PFSK-1 (cell line): Measurements from ENCODE around the gene CNTFR.

Source experiments
- FOXP2 ChIP-seq: optimal IDR thresholded peaks from 2 replicates; pipeline ENCODE3; 2011; ENCODE audit warnings: borderline replicate concordance, control low read depth, inconsistent platforms; ENCODE audit not compliant: insufficient read depth; ENCODE audit errors: extremely low read length, extremely low read depth
- POLR2AphosphoS5 ChIP-seq: IDR thresholded peaks from 2 replicates; pipeline ENCODE4 v1.6.1; 2012; ENCODE audit warnings: low read depth, mild to moderate bottlenecking, control low read depth, low read length, moderate library complexity
- REST ChIP-seq, 2 experiments: IDR thresholded peaks; 2 replicates each; pipeline versions ENCODE4 v1.6.1 to v1.8.0; 2011 to 2012; ENCODE audit warnings: low read depth in 2 of 2, low read length in 2 of 2, control low read depth in 1 of 2, inconsistent platforms in 1 of 2, mild to moderate bottlenecking in 1 of 2, moderate library complexity in 1 of 2; ENCODE audit not compliant: insufficient read depth in 1 of 2
- SIN3A ChIP-seq: IDR thresholded peaks from 2 replicates; pipeline ENCODE4 v1.6.1; 2012; ENCODE audit warnings: mild to moderate bottlenecking, low read length, moderate library complexity, borderline replicate concordance; ENCODE audit not compliant: insufficient read depth
- TAF1 ChIP-seq: IDR thresholded peaks from 2 replicates; pipeline ENCODE4 v1.6.1; 2012; ENCODE audit warnings: low read length, control low read depth, borderline replicate concordance; ENCODE audit not compliant: insufficient read depth

- TF ChIP-seq POLR2AphosphoS5 (no peak), FOXP2 (no peak), TAF1 (no peak), REST (IDR thresholded peaks at IDR 0.05; ENCODE audit: insufficient read depth in 1 of 2, low read depth in 2 of 2, low read length in 2 of 2) (no peak), SIN3A (no peak)
These were observed 68.0 kb downstream of the CNTFR start for GRCh38 chr9:34521406-34522045.
